GM12878 (cell line): ENCODE results near the gene FIGLA. TPM values are rescaled to one million over a fixed set of nuclear protein-coding genes. Genes with fewer than 3 reads are reported as not detected.

Source experiments
- ATAC-seq: fragments of 200-7000 bp; cut with Tn5 transposase; 3 replicates; pipeline ENCODE4 v1.9.1; 2020; ENCODE audit warnings: mild to moderate bottlenecking, moderate library complexity
- BruUV-seq: library from RNA; stranded (reverse); fragments of 400-500 nt; replicated peaks from 2 replicates; lab custom pipeline; 2021; lab: Mats Ljungman, UMichigan
- CTCF ChIA-PET: fragments of 300-600 bp; sonication (Branson Sonifier 250); formaldehyde crosslinking; extraction: SDS; loops from one replicate; lab custom pipeline; 2021; ENCODE audit warnings: inconsistent platforms; lab: Yijun Ruan, JAX
- POLR2A ChIA-PET: fragments of 350-600 bp; formaldehyde crosslinking; extraction: SDS; loops from one replicate; lab custom pipeline; 2021; ENCODE audit warnings: inconsistent platforms; lab: Charles Lee
- RAD21 ChIA-PET: fragments of 300-600 bp; sonication (Branson Sonifier 250); formaldehyde crosslinking; loops from one replicate; lab custom pipeline; 2023; ENCODE audit warnings: antibody characterized with exemption; ENCODE audit not compliant: unreplicated experiment; lab: Charles Lee
- SMC1A ChIA-PET: fragments of 300-600 bp; sonication (Branson Sonifier 250); formaldehyde crosslinking; loops from one replicate; lab custom pipeline; 2023; ENCODE audit not compliant: unreplicated experiment, uncharacterized antibody; lab: Charles Lee
- DNase-seq: peaks from one replicate; pipeline ENCODE4 v3.0.0-alpha.2; 2011; ENCODE audit warnings: low read depth, low spot score
- FAIRE-seq: peaks from 3 replicates; lab custom pipeline; 2011; peaks lifted over from hg19 to GRCh38; lab: Jason Lieb, UNC
- H2AFZ ChIP-seq: 2 replicates; pipeline ENCODE4 v1.6.0; 2011; ENCODE audit warnings: low read depth, low read length, control low read depth; ENCODE audit not compliant: control insufficient read depth
- H3K27ac ChIP-seq: 2 replicates; pipeline ENCODE4 v1.5.1; 2011; ENCODE audit warnings: control low read depth; ENCODE audit not compliant: control insufficient read depth, insufficient read depth
- H3K27me3 ChIP-seq, 2 experiments: replicated peaks in 1 of 2; 2 replicates each; pipeline versions ENCODE4 v1.6.0 to v1.6.1; 2011; ENCODE audit warnings: low read length in 1 of 2; ENCODE audit not compliant: control insufficient read depth in 2 of 2, insufficient read depth in 2 of 2
- H3K36me3 ChIP-seq, 2 experiments: 2 replicates each; pipeline ENCODE4 v1.5.1; 2011; ENCODE audit warnings: low read length in 1 of 2; ENCODE audit not compliant: control insufficient read depth in 2 of 2, insufficient read depth in 2 of 2
- H3K4me1 ChIP-seq: 2 replicates; pipeline ENCODE4 v1.6.1; 2011; ENCODE audit warnings: mild to moderate bottlenecking, low read length, moderate library complexity, mixed read lengths; ENCODE audit not compliant: control insufficient read depth, insufficient read depth
- H3K4me2 ChIP-seq: 2 replicates; pipeline ENCODE4 v1.6.0; 2011; ENCODE audit warnings: control low read depth; ENCODE audit not compliant: control insufficient read depth, insufficient read depth
- H3K4me3 ChIP-seq: fragments of 200-600 bp; sonication (generic); 2 replicates; pipeline ENCODE4 v1.5.1; 2016
- H3K79me2 ChIP-seq: 2 replicates; pipeline ENCODE4 v1.6.0; 2011; ENCODE audit warnings: low read length; ENCODE audit not compliant: control insufficient read depth, insufficient read depth
- H3K9ac ChIP-seq: 2 replicates; pipeline ENCODE4 v1.8.0; 2011; ENCODE audit warnings: low read length, control low read depth, mixed read lengths; ENCODE audit not compliant: control insufficient read depth, insufficient read depth
- H3K9me3 ChIP-seq: replicated peaks from 3 replicates; pipeline ENCODE4 v1.5.1; 2011; ENCODE audit warnings: mild to moderate bottlenecking, low read length; ENCODE audit not compliant: control insufficient read depth, insufficient read depth
- H4K20me1 ChIP-seq: 2 replicates; pipeline ENCODE4 v1.6.0; 2011; ENCODE audit not compliant: control insufficient read depth, insufficient read depth
- BRCA1 ChIP-seq: IDR thresholded peaks from 2 replicates; pipeline ENCODE4 v1.6.1; 2011; ENCODE audit warnings: low read depth, low read length, improper control_type of control experiment
- CBX5 ChIP-seq: sonication (generic); IDR thresholded peaks from 2 replicates; pipeline ENCODE4 v1.6.1; 2016; ENCODE audit warnings: low read depth, moderate library complexity, mild to moderate bottlenecking, inconsistent platforms
- CHD1 ChIP-seq: IDR thresholded peaks from 2 replicates; pipeline ENCODE4 v1.6.1; 2012; ENCODE audit warnings: low read depth, low read length, improper control_type of control experiment
- CREM ChIP-seq: IDR thresholded peaks from 2 replicates; pipeline ENCODE4 v1.6.1; 2014; ENCODE audit warnings: antibody characterized with exemption, low read depth
- FOXM1 ChIP-seq: IDR thresholded peaks from 2 replicates; pipeline ENCODE4 v1.6.1; 2012; ENCODE audit warnings: low read depth, mild to moderate bottlenecking, inconsistent platforms, low read length, moderate library complexity
- IKZF1 ChIP-seq: fragments of 450-650 bp; conservative IDR thresholded peaks from 2 replicates; pipeline ENCODE4 v1.6.1; 2017; ENCODE audit warnings: antibody characterized with exemption, mild to moderate bottlenecking
- LARP7 ChIP-seq: fragments of 450-650 bp; IDR thresholded peaks from 2 replicates; pipeline ENCODE4 v1.6.1; 2017; ENCODE audit warnings: mild to moderate bottlenecking
- MEF2A ChIP-seq: IDR thresholded peaks from 2 replicates; pipeline ENCODE4 v1.6.1; 2011; ENCODE audit warnings: low read depth, mild to moderate bottlenecking, low read length, moderate library complexity; ENCODE audit not compliant: insufficient read depth
- MTA3 ChIP-seq: IDR thresholded peaks from 2 replicates; pipeline ENCODE4 v1.6.1; 2012; ENCODE audit warnings: low read length, inconsistent platforms, borderline replicate concordance
- MYC ChIP-seq: IDR thresholded peaks from 2 replicates; pipeline ENCODE4 v1.6.1; 2011; ENCODE audit warnings: mild to moderate bottlenecking, low read length, moderate library complexity, inconsistent platforms; ENCODE audit not compliant: insufficient read depth, insufficient replicate concordance, insufficient read length, severe bottlenecking
- NFIC ChIP-seq: IDR thresholded peaks from 2 replicates; pipeline ENCODE4 v1.6.1; 2012; ENCODE audit warnings: low read depth, mild to moderate bottlenecking, inconsistent platforms, low read length, moderate library complexity
- NFXL1 ChIP-seq: fragments of 450-650 bp; IDR thresholded peaks from 2 replicates; pipeline ENCODE4 v1.6.1; 2017; ENCODE audit warnings: antibody characterized with exemption, mild to moderate bottlenecking, borderline replicate concordance
- PML ChIP-seq: IDR thresholded peaks from 2 replicates; pipeline ENCODE4 v1.6.1; 2012; ENCODE audit warnings: low read length, inconsistent platforms
- SIX5 ChIP-seq: IDR thresholded peaks from 2 replicates; pipeline ENCODE4 v1.6.1; 2011; ENCODE audit warnings: mild to moderate bottlenecking, low read depth, low read length, moderate library complexity; ENCODE audit not compliant: severe bottlenecking
- SRF ChIP-seq, 2 experiments: IDR thresholded peaks; 2 replicates each; pipeline ENCODE4 v1.6.1; 2011; ENCODE audit warnings: low read depth in 2 of 2, low read length in 2 of 2, mild to moderate bottlenecking in 1 of 2, moderate library complexity in 1 of 2
- TCF7 ChIP-seq: IDR thresholded peaks from 2 replicates; pipeline ENCODE4 v1.6.1; 2014; ENCODE audit warnings: antibody characterized with exemption, borderline replicate concordance
- ZNF207 ChIP-seq: fragments of 450-650 bp; IDR thresholded peaks from 2 replicates; pipeline ENCODE4 v1.6.1; 2014; ENCODE audit warnings: antibody characterized with exemption, mild to moderate bottlenecking, borderline replicate concordance
- ZNF217 ChIP-seq: fragments of 450-650 bp; IDR thresholded peaks from 2 replicates; pipeline ENCODE4 v1.6.1; 2017; ENCODE audit warnings: antibody characterized with exemption, mild to moderate bottlenecking
- ZNF274 ChIP-seq: IDR thresholded peaks from one replicate; pipeline ENCODE4 v1.8.0; 2011; ENCODE audit not compliant: insufficient read length, insufficient read depth
- WGBS: methylation state at CpG from one replicate; pipeline ENCODE4 v1.1.6; 2016; ENCODE audit warnings: low lambda C conversion rate; ENCODE audit not compliant: insufficient replicate concordance, insufficient coverage; ENCODE audit errors: missing lambda C conversion rate; 5-methylcytosine and 5-hydroxymethylcytosine counted together
- in situ Hi-C: fragments of 300-500 bp; cut with MboI; formaldehyde crosslinking; loops from 9 replicates; pipeline ENCODE4 v1.14.3; 2018; ENCODE audit warnings: mixed read lengths
- intact Hi-C: fragments of 100-400 bp; cut with micrococcal nuclease; formaldehyde crosslinking; loops from one replicate; pipeline ENCODE4 v1.14.2; 2022; ENCODE audit not compliant: unreplicated experiment
- polyA plus RNA-seq, 11 experiments: library from polyadenylated mRNA; depleted of rRNA in 4 of 11; unstranded in 6 of 11; stranded (reverse) in 5 of 11; fragments of >200 nt; fragmentation: Nextera tagmentation in 4 of 11; fragmentation: Illumina TruSeq in 1 of 11; extraction: Ambion mirVana in 4 of 11; extraction: Trizol in 1 of 11; gene quantifications; 1 replicate in 1 of 11; 2 replicates in 10 of 11; pipeline versions ENCODE4 v1.2.1 to v1.2.3, GENCODE V29; 2011 to 2016; ENCODE audit warnings: inconsistent platforms in 2 of 11, missing spikeins in 2 of 11, low read depth in 1 of 11
- total RNA-seq, 4 experiments: library from RNA; depleted of rRNA in 3 of 4; stranded (reverse); fragments of >200 nt in 3 of 4; fragmentation: Illumina TruSeq in 1 of 4; extraction: Trizol in 1 of 4; gene quantifications; 2 replicates each; pipeline versions ENCODE4 v1.2.1 to v1.2.3, GENCODE V29; 2013 to 2021
- TF ChIP-seq, protein P1 (sequence below): fragments of 450-650 bp; IDR thresholded peaks from 2 replicates; pipeline ENCODE4 v1.6.1; 2016; ENCODE audit warnings: mild to moderate bottlenecking, moderate library complexity, borderline replicate concordance

Gene FIGLA
- total and polyA plus RNA-seq, 10 of the 15 experiments (the other 5 are each of a cell fraction or from before 2014, with no cell fraction given): not detected

DNA sequence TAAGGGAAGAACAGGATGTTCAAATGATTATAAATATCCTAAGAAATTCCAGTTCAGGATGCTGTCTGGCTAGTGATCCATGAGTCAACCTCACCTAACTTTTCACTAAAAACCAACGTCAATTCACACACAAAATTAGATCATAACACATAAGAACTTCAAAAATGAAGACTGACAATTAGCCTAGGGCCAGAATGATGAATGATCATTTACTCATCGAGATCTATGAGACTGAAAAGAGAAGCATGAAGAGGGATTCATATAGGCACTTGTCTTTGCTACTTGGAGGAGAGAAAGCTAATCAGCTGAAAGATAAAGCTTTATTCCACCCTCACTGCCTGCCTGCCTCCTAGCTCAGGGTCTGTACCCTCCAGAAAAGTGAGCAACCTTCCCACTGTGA is 52.3 kb downstream of the FIGLA start (continued):
- TF ChIP-seq, protein P1, sequence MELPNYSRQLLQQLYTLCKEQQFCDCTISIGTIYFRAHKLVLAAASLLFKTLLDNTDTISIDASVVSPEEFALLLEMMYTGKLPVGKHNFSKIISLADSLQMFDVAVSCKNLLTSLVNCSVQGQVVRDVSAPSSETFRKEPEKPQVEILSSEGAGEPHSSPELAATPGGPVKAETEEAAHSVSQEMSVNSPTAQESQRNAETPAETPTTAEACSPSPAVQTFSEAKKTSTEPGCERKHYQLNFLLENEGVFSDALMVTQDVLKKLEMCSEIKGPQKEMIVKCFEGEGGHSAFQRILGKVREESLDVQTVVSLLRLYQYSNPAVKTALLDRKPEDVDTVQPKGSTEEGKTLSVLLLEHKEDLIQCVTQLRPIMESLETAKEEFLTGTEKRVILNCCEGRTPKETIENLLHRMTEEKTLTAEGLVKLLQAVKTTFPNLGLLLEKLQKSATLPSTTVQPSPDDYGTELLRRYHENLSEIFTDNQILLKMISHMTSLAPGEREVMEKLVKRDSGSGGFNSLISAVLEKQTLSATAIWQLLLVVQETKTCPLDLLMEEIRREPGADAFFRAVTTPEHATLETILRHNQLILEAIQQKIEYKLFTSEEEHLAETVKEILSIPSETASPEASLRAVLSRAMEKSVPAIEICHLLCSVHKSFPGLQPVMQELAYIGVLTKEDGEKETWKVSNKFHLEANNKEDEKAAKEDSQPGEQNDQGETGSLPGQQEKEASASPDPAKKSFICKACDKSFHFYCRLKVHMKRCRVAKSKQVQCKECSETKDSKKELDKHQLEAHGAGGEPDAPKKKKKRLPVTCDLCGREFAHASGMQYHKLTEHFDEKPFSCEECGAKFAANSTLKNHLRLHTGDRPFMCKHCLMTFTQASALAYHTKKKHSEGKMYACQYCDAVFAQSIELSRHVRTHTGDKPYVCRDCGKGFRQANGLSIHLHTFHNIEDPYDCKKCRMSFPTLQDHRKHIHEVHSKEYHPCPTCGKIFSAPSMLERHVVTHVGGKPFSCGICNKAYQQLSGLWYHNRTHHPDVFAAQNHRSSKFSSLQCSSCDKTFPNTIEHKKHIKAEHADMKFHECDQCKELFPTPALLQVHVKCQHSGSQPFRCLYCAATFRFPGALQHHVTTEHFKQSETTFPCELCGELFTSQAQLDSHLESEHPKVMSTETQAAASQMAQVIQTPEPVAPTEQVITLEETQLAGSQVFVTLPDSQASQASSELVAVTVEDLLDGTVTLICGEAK: no peak
- no peak for TF ChIP-seq TCF7

DNA sequence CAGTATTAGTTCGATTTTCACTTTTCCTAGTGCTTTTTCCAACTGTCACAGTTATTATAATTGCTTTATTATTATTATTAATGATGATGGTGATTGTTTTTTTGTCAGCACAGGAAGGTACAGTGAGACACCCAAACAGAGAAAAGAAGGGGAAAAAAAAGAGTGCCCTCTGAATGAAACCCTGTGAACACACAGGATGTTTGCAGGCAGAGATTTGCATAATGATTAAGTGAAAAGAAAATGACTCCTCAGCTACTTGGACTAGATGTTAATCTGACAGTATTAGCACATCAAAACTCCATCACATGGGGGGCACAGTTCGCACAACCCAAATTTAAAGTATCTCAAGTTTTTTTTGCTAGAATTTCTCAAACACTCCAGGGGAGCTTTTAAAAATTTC is 55.4 kb downstream of the FIGLA start:
- H3K9me3 ChIP-seq: no peaks in the 10 kb centered on the region
- TF ChIP-seq BRCA1 (no peak), SRF (IDR thresholded peaks at IDR 0.05; ENCODE audit: low read depth in 2 of 2, low read length in 2 of 2) (no peak), PML (no peak), LARP7 (no peak), ZNF207 (no peak), NFXL1 (no peak), CHD1 (no peak), IKZF1 (no peak), MEF2A (no peak), ZNF274 (no peak), NFIC (no peak), CREM (no peak), MTA3 (no peak), ZNF217 (no peak), CBX5 (no peak), MYC (no peak), FOXM1 (no peak), SIX5 (no peak)
- TF ChIP-seq, all 136 proteins: peak for 0
- DNase-seq: no peak
- POLR2A ChIA-PET: no interaction called here
- FAIRE-seq: no peak
- no peaks in the 10 kb centered on the region for H3K36me3 ChIP-seq
- intact Hi-C loops: no loop called here
- H3K79me2 ChIP-seq: no peaks in the 10 kb centered on the region
- H3K4me2 ChIP-seq: no peak overlapping the region
- no peaks in the 10 kb centered on the region for H4K20me1 ChIP-seq
- RAD21 ChIA-PET: no interaction called here
- no peak overlapping the region for H3K27ac ChIP-seq
- ATAC-seq: no peak
- no peak overlapping the region for H3K9ac ChIP-seq
- CTCF ChIA-PET: no interaction called here
- H3K27me3 ChIP-seq: no peaks in the 10 kb centered on the region
- WGBS: 3% methylated on average over 2 of the region's 2 CpGs
- no TSS peak for BruUV-seq
- no peaks in the 10 kb centered on the region for H3K4me1 ChIP-seq
- H3K4me3 ChIP-seq: no peak overlapping the region
- in situ Hi-C loops: no loop called here
- H2AFZ ChIP-seq: no peak overlapping the region
- SMC1A ChIA-PET: no interaction called here
